HG02610 (cell line): ENCODE data around the gene ITM2C.

Source experiments
- ATAC-seq: cut with Tn5 transposase; IDR thresholded peaks from one replicate; pipeline ENCODE4 v1.9.1; 2021; ENCODE audit warnings: mild to moderate bottlenecking, moderate library complexity; ENCODE audit not compliant: unreplicated experiment

Gene ITM2C

DNA sequence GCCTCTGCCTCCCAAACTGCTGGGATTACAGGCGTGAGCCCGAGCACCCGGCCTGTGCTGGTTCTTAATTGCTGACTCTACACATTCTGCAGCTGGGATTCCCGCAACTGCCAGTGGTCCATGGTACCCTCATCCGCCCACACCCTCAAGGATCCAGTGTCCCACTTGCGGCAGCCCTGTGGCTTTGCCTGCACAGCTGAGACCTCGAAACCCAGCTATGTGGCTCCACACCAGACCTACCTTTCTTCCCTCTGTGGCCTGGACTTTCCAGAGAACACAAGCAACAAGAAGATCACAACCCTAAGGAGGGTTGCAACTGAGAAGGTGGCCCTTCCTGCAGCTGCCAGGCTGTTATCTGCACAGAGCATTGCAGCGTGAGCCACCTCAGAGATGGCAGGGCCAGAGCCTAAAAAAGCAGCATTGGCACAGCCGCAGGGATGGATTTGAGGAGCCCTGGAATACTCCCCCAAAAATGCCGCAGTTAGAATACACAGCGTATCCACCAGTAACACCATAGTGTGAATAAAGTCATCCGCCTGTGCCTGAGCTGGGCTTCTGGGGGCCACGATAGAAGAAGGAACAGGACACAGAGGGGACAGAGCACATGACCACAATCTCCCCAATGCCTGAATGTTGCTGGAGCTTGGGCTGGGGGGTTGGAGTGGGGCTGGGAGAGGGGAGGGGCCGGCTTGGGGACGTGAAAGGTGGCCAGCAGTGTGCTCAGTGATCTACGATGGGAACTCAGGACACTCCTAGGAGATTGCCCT lies 58.4 kb downstream of the ITM2C start:
- no peak for ATAC-seq

DNA sequence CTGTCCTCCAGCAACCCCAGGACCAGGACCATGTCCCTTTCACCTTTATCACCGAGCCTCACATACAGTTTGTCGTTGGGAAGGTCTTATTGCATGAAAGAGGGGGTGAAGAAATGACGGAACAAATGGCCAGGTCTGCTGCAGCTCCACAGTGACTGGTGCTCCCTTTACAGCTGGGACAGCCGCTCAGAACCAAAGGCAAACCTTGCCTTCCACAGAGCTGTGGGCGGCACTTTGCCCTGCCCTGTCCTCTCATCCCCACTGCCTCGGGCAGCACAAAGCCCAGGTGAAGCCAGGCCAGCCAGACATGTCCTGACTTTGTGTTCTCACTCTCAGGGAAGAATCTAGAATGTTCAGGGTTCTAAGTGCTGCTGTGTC lies 59.3 kb downstream of the ITM2C start:
- no peak for ATAC-seq

DNA sequence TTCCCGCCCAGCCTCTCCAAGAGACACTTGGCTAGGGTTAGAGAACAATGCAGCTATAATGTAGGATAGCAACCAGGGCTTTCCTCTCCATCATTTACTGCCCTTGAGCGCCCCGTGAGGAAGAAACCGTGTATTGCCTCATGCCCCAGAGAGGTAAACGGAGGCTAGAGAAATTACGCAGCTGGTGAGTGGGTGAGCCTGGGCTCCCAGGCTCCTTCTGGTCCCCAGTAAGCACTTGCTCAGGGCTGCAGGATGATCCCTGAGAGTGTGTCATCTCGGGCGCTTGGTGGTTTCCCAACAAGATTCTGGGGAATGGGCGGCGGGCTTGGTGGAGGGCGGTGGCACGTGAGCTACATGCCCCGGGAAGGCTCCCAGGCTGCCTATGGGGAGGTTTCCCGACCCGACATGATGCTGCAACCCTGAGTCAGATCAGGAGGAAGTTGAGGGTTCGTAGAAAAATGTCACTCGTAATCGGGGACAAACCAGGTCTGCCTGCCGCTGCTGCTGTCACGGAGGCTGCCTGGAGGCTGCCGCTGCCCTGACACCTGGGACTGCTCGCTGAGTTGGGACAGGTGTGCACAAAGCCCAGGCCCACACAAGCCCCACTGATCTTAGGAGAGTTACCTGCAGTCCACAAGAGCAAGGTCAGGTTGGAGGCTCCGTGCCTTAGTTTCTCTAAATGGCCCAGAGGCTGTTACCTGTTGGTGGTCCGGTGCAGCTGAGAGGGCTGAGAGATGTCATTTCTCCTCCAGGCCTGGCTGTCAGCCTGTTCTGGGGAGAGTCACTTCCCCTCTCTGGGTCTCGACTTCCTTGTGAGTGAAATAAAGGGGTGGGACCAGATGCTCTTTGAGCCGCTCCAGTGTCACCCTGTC lies 60.0 kb downstream of the ITM2C start, which contains the start of gene GPR55:
TSS of gene GPR55 (minus strand) at position 773 of the 872 bp plus-strand sequence. CDS start 14,280 bp downstream, outside the sequence.
- ATAC-seq: peak; percentile 35

DNA sequence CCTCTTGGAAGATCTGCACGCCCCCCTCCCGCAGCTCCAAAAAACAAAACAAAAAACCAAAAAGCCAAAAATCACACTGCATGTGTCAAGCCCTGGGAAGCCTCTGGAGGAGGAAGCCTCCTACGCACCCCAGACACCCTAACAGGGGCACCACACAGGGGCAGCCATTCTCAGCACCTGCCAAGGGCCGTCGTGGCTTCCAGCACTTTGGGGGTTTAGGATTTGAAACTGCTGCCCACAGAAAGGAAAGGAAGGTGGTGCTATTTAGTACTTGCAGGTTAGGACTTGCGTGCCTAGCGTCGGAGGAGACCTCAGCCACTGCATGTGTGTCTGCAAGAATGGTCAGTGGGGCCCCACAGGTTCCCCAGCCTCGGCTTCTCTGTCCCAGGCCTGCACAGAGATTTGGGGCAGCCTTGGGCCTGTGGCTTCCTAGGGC lies 60.7 kb downstream of the ITM2C start:
- ATAC-seq: peak; percentile 14

DNA sequence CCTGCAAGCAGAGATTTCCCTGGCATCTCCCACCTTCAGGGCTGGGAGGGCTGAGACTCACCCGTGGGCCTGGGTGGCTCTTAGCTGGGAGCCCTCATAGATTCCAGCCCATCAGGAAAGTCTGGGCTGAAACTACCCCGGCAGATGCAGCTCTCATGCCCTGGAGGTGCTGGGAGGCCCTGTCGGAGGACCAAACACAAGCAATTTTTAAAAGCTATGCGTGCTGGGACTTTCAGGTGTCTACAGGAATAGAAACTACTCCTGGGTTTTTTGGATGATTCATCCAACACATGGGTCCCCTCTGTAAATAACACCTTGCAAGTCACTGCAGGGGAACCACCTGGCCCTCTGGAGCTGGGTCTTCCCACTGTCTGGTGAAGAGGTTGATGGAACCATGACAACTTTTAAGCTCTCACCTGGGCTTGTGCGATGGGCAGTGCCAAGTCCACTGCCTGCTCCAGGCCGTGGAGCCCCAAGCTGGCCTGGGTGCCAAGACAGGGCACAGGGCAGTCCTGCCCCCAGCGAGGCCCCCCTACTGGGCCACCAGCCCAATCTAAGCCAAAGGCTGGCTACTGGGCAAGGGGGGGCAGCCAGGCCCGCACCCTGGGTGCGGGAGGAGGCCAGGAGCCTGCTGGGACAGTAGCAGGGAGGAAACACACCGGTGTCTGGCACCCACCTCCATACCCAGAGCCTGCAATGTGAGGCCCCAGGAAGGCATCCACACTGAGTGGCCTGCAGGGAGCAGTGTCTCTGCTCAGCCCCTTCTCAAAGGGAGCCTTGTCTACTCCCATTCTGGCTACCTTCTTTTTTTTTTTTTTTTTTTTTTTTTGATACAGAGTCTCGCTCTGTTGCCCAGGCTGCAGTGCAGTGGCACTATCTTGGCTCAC lies 61.4 kb downstream of the ITM2C start:
- peak; percentile 61 for ATAC-seq

DNA sequence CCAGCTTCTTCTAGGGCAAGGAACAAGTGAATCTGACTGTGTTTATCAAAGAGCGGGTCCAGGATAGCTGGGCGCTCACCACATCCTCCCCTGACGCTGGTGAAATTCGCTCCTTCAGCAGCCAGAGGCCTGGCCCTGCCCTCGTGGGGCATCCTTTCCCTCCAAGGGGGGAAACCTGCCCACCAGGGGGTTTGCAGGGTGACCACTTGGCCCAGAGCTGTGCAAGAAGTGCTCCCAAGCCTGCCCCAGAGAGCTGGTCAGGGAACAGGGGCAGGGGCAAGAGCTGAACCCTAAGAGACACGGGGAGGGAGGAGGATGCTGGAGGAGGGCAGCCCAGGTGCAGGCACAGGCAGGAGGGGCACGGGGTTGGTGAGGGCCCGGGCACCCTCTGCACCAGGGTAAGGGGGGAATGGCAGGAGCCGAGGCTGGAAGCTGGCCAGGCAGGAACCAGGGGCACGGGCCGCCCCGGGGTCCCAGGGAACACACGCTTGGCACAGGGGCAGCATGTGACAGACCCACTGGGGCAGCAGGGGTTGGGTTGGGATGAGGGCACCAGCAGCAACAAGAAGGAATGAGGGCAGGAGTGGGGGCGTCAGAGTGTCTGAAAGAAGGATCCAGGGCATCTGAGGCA lies 63.1 kb downstream of the ITM2C start:
- ATAC-seq: no peak
